ENCODE measurements around the gene CYYR1.

Gene CYYR1

GRCh38 chr21:26559099-26559498, 14.0 kb downstream of the CYYR1 start:
- no peak for TF ChIP-seq CTCF (IDR thresholded peaks at IDR 0.05; ENCODE audit: control insufficient read depth, insufficient read depth, low read depth, low read length, missing control alignments)
- DNase-seq (ENCODE audit: low read depth), result no peak
- no peak overlapping the region for H3K4me3 ChIP-seq (ENCODE audit: control insufficient read depth, low read depth, low read length)

GRCh38 chr21:26557106-26557505, 16.0 kb downstream of the CYYR1 start:
- DNase-seq (ENCODE audit: low read depth), result no peak
- no peak for TF ChIP-seq CTCF (IDR thresholded peaks at IDR 0.05; ENCODE audit: control insufficient read depth, insufficient read depth, low read depth, low read length, missing control alignments)
- H3K4me3 ChIP-seq (ENCODE audit: control insufficient read depth, low read depth, low read length), result no peak overlapping the region

- DNase-seq (ENCODE audit: low read depth), result no peak
- no peak overlapping the region for H3K4me3 ChIP-seq (ENCODE audit: control insufficient read depth, low read depth, low read length)
- no peak for TF ChIP-seq CTCF (IDR thresholded peaks at IDR 0.05; ENCODE audit: control insufficient read depth, insufficient read depth, low read depth, low read length, missing control alignments)
Measured at GRCh38 chr21:26555540-26556146, 17.4 kb downstream of the CYYR1 start.

- no peak for TF ChIP-seq CTCF (IDR thresholded peaks at IDR 0.05; ENCODE audit: control insufficient read depth, insufficient read depth, low read depth, low read length, missing control alignments)
- no peak for DNase-seq (ENCODE audit: low read depth)
- H3K4me3 ChIP-seq (ENCODE audit: control insufficient read depth, low read depth, low read length), result no peak overlapping the region
Measured at GRCh38 chr21:26554365-26554764, 18.7 kb downstream of the CYYR1 start.

- DNase-seq (ENCODE audit: low read depth), result no peak
- H3K4me3 ChIP-seq (ENCODE audit: control insufficient read depth, low read depth, low read length), result no peak overlapping the region
- TF ChIP-seq CTCF (IDR thresholded peaks at IDR 0.05; ENCODE audit: control insufficient read depth, insufficient read depth, low read depth, low read length, missing control alignments), result no peak
Measured at GRCh38 chr21:26553898-26554297, 19.2 kb downstream of the CYYR1 start.

- no peak for DNase-seq (ENCODE audit: low read depth)
- no peak overlapping the region for H3K4me3 ChIP-seq (ENCODE audit: control insufficient read depth, low read depth, low read length)
- no peak for TF ChIP-seq CTCF (IDR thresholded peaks at IDR 0.05; ENCODE audit: control insufficient read depth, insufficient read depth, low read depth, low read length, missing control alignments)
Measured at GRCh38 chr21:26550326-26550725, 22.8 kb downstream of the CYYR1 start.
